Fibroblast of villous mesenchyme (primary cell): ENCODE measurements around the gene NXT1. TPM values are rescaled to one million over a fixed set of nuclear protein-coding genes. Genes with fewer than 3 reads are reported as not detected.

Experiments used
- DNase-seq: peaks from one replicate; pipeline ENCODE4 v3.0.0-alpha.2; 2010; ENCODE audit warnings: low read depth
- H3K4me3 ChIP-seq: 2 replicates; pipeline ENCODE4 v1.5.1; 2011; ENCODE audit warnings: low read depth, mild to moderate bottlenecking, low read length
- CTCF ChIP-seq: IDR thresholded peaks from 2 replicates; pipeline ENCODE4 v1.5.1; 2012; ENCODE audit warnings: low read depth, mild to moderate bottlenecking, low read length; ENCODE audit not compliant: insufficient read depth
- total RNA-seq: library from RNA; depleted of rRNA; stranded (reverse); fragments of >200 nt; gene quantifications from 2 replicates; pipeline ENCODE4 v1.2.3, GENCODE V29; 2012

NXT1 gene
- total RNA-seq, 1 donor: 22.9 TPM

GRCh38 chr20:23357767-23358562 is 7.4 kb downstream of the NXT1 start:
- peak; percentile 100 for DNase-seq
- H3K4me3 ChIP-seq: peak overlapping the region; percentile 82
- TF ChIP-seq CTCF: peak; percentile 2

GRCh38 chr20:23358563-23358906 is 7.9 kb downstream of the NXT1 start:
- TF ChIP-seq CTCF: no peak
- H3K4me3 ChIP-seq: peak overlapping the region; percentile 48
- DNase-seq: no peak

- H3K4me3 ChIP-seq: no peak overlapping the region
- no peak for DNase-seq
- TF ChIP-seq CTCF: no peak
These were observed 8.5 kb downstream of the NXT1 start for GRCh38 chr20:23358923-23359593.

GRCh38 chr20:23360531-23360930 is 9.9 kb downstream of the NXT1 start:
- no peak for DNase-seq
- H3K4me3 ChIP-seq: no peak overlapping the region
- TF ChIP-seq CTCF: no peak

- DNase-seq: peak; percentile 70
- peak overlapping the region; percentile 69 for H3K4me3 ChIP-seq
- no peak for TF ChIP-seq CTCF
These were observed 10.5 kb downstream of the NXT1 start for GRCh38 chr20:23361119-23361475.

GRCh38 chr20:23361476-23362391 is 11.1 kb downstream of the NXT1 start, which contains the start of gene GZF1:
GZF1 (plus strand) TSS chr20:23362182; CDS start chr20:23364384, 2,202 bp downstream.
- peak; percentile 98 for DNase-seq
- H3K4me3 ChIP-seq: peak within 1 kb of the TSS; percentile 79
- TF ChIP-seq CTCF: no peak
